B cell (primary cell): ENCODE results near the gene XPO1. TPM values are rescaled to one million over a fixed set of nuclear protein-coding genes. Genes with fewer than 3 reads are reported as not detected.
"Not testable (repeated sequence)": the region's sequence is repeated elsewhere in the genome, so short reads cannot be mapped to it uniquely, and the experiment has no call there.

ENCODE experiments used
- ATAC-seq: fragments of 200-7000 bp; cut with Tn5 transposase; one replicate; pipeline ENCODE4 v1.10.0; 2021; ENCODE audit warnings: low read depth, mild to moderate bottlenecking, moderate number of reproducible peaks, moderate library complexity
- CTCF ChIA-PET: fragments of 350-600 bp; sonication (Branson Sonifier 250); formaldehyde crosslinking; loops from one replicate; lab custom pipeline; 2021; ENCODE audit warnings: antibody characterized with exemption, inconsistent platforms; lab: Charles Lee
- POLR2A ChIA-PET: fragments of 350-600 bp; sonication (Branson Sonifier 250); formaldehyde crosslinking; loops from one replicate; lab custom pipeline; 2021; ENCODE audit warnings: antibody characterized with exemption; lab: Charles Lee
- DNase-seq: peaks from one replicate; pipeline ENCODE4 v3.0.0; 2013
- H2AFZ ChIP-seq: 2 replicates; pipeline ENCODE4 v1.6.1; 2012; ENCODE audit warnings: mild to moderate bottlenecking, low read depth, low read length; ENCODE audit not compliant: insufficient read depth, poor library complexity, severe bottlenecking
- H3K27ac ChIP-seq, 2 donors: 1 replicate in 1 of 2; 2 replicates in 1 of 2; pipeline ENCODE4 v1.5.1; 2012 to 2013; ENCODE audit warnings: low read length in 2 of 2, mild to moderate bottlenecking in 2 of 2, moderate library complexity in 1 of 2
- H3K27me3 ChIP-seq, 4 experiments: fragments of 200-600 bp in 1 of 4; sonication (generic) in 1 of 4; replicated peaks in 1 of 4; 1 replicate in 2 of 4; 2 replicates in 2 of 4; pipeline versions ENCODE4 v1.6.1 to v1.7.0; 2013 to 2016; ENCODE audit warnings: low read length in 3 of 4, mild to moderate bottlenecking in 2 of 4, mixed read lengths in 1 of 4, moderate library complexity in 1 of 4; ENCODE audit not compliant: insufficient read depth in 4 of 4, control insufficient read depth in 3 of 4; ENCODE audit errors: control extremely low read depth in 1 of 4
- H3K36me3 ChIP-seq, 2 experiments: replicated peaks in 1 of 2; 1 replicate in 1 of 2; 2 replicates in 1 of 2; pipeline versions ENCODE4 v1.6.1 to v1.7.1; 2013; ENCODE audit warnings: low read length in 1 of 2; ENCODE audit not compliant: insufficient read depth in 2 of 2, control insufficient read depth in 1 of 2; ENCODE audit errors: control extremely low read depth in 1 of 2, extremely low read depth in 1 of 2
- H3K4me1 ChIP-seq, 2 donors: fragments of 200-600 bp in 1 of 2; sonication (generic) in 1 of 2; 1 replicate in 1 of 2; 2 replicates in 1 of 2; pipeline versions ENCODE4 v1.5.1 to v1.6.1; 2013 to 2017; ENCODE audit warnings: low read length in 2 of 2; ENCODE audit not compliant: control insufficient read depth in 2 of 2, insufficient read depth in 2 of 2
- H3K4me2 ChIP-seq: replicated peaks from 2 replicates; pipeline ENCODE3; 2012; ENCODE audit warnings: mild to moderate bottlenecking, low read depth, low read length; ENCODE audit not compliant: poor library complexity, severe bottlenecking
- H3K4me3 ChIP-seq, 5 experiments: fragments of 200-600 bp in 1 of 5; sonication (generic) in 1 of 5; 1 replicate in 3 of 5; 2 replicates in 2 of 5; pipeline versions ENCODE4 v1.5.1 to v1.7.0; 2011 to 2016; ENCODE audit warnings: low read length in 4 of 5, mild to moderate bottlenecking in 4 of 5, low read depth in 2 of 5, control low read depth in 1 of 5, moderate library complexity in 1 of 5; ENCODE audit not compliant: insufficient read depth in 1 of 5; ENCODE audit errors: control extremely low read depth in 1 of 5, extremely low read depth in 1 of 5
- H3K79me2 ChIP-seq: fragments of 200-600 bp; sonication (generic); one replicate; pipeline ENCODE4 v1.6.0; 2016; ENCODE audit warnings: low read length; ENCODE audit not compliant: control insufficient read depth, insufficient read depth
- H3K9ac ChIP-seq: fragments of 200-600 bp; sonication (generic); 2 replicates; pipeline ENCODE4 v1.6.1; 2017; ENCODE audit warnings: mild to moderate bottlenecking, low read length, moderate library complexity
- H3K9me3 ChIP-seq, 3 donors: one replicate each; pipeline versions ENCODE4 v1.6.1 to v1.7.1; 2013; ENCODE audit warnings: low read length in 2 of 3; ENCODE audit not compliant: control insufficient read depth in 2 of 3, insufficient read depth in 1 of 3; ENCODE audit errors: control extremely low read depth in 1 of 3
- H4K20me1 ChIP-seq: 2 replicates; pipeline ENCODE4 v1.6.0; 2012; ENCODE audit warnings: mild to moderate bottlenecking, low read length; ENCODE audit not compliant: insufficient read depth, control insufficient read depth, poor library complexity, severe bottlenecking
- H3K27ac Mint-ChIP-seq: one replicate; pipeline ENCODE4 v1.8.0; 2021; ENCODE audit warnings: mixed read lengths
- H3K27me3 Mint-ChIP-seq: one replicate; pipeline ENCODE4 v1.8.0; 2021; ENCODE audit warnings: mixed read lengths
- H3K4me1 Mint-ChIP-seq: one replicate; pipeline ENCODE4 v1.8.0; 2021; ENCODE audit warnings: mixed read lengths
- H3K4me3 Mint-ChIP-seq: one replicate; pipeline ENCODE4 v1.8.0; 2021; ENCODE audit warnings: mixed read lengths
- H3K9me3 Mint-ChIP-seq: one replicate; pipeline ENCODE4 v1.8.0; 2022; ENCODE audit warnings: mixed read lengths; ENCODE audit not compliant: insufficient read depth
- EZH2 ChIP-seq: IDR thresholded peaks from 2 replicates; pipeline ENCODE4 v1.6.1; 2012; ENCODE audit warnings: borderline replicate concordance, low read depth, mild to moderate bottlenecking, moderate library complexity, low read length; ENCODE audit not compliant: insufficient read depth, poor library complexity, severe bottlenecking
- WGBS: methylation state at CpG from one replicate; pipeline ENCODE4 v1.1.5; 2013; ENCODE audit warnings: missing lambda C conversion rate; ENCODE audit not compliant: insufficient coverage; 5-methylcytosine and 5-hydroxymethylcytosine counted together
- intact Hi-C: fragments of 100-400 bp; cut with micrococcal nuclease; formaldehyde crosslinking; loops from one replicate; pipeline ENCODE4 v1.10.0; 2022
- polyA plus RNA-seq: library from polyadenylated mRNA; depleted of rRNA; stranded (reverse); fragments of >200 nt; gene quantifications from 2 replicates; pipeline ENCODE4 v1.2.3, GENCODE V29; 2012
- total RNA-seq, 2 donors: library from RNA; stranded (reverse); fragments of 120-200 nt in 1 of 2; gene quantifications; 1 replicate in 1 of 2; 2 replicates in 1 of 2; pipeline versions ENCODE4 v1.2.3 to v1.2.4, GENCODE V29; 2013 to 2022
- TF ChIP-seq, protein P1 (sequence below): fragments of 200-600 bp; IDR thresholded peaks from one replicate; pipeline ENCODE4 v1.8.0; 2022; ENCODE audit warnings: antibody characterized with exemption, mild to moderate bottlenecking

Gene XPO1
- total and polyA plus RNA-seq, 2 donors (not counting 1 experiment from before 2014, with no cell fraction given): 43.8 to 208 TPM

DNA sequence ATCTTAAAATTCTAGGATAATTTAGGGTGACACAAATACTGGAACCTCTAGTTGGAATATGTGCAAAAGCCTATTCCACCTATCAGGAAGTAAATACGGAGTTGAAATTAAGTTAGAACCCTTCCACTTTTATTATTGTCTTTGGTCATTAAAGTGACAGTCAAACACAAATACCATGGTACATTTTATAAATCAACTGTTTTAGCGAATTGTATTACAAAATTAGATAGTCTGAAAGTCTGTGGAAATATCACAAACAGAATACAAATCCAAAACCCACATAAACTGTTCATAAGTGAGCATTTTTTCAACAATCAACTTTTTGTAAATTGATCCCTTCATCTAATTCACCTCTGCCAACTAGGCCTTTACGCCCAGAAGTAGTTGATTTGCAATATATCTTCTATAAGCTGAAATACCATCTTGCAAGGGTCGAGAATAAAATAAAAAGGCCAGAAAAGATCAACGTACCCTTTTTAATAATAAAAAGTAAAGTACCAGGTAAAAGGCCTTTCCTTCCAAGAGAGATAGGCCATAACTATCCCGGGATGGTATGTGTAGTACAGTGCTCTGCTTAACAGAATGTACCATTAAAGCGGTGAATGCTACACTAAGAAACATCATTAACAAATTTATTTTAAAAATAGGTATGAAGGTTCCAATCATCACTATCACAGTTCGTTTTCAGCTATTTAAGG, 68.6 kb downstream of the XPO1 start:
- Mint-ChIP-seq H3K4me1 (peaks cover 40% of the 10 kb centered on the region), H3K27ac (peak overlapping the region; percentile 96), H3K4me3 (peak overlapping the region; percentile 93), H3K27me3 (no peaks in the 10 kb centered on the region), H3K9me3 (no peaks in the 10 kb centered on the region)
- Histone ChIP-seq H3K27ac (peak overlapping the region; percentile 87 to 89), H2AFZ (peak overlapping the region; percentile 63), H3K4me3 (peak overlapping the region; percentile 69 to 88 (median 79)), H3K4me1 (peaks cover 31 to 34% of the 10 kb centered on the region in 2 donors), H3K4me2 (peak overlapping the region; percentile 93), H3K9ac (peak overlapping the region; percentile 85), H3K27me3 (no peaks in the 10 kb centered on the region), H3K36me3 (peaks cover 0 to 2% of the 10 kb centered on the region in 2 experiments), H4K20me1 (peaks cover 25% of the 10 kb centered on the region), H3K79me2 (peaks cover 56% of the 10 kb centered on the region), H3K9me3 (no peaks in the 10 kb centered on the region)
- POLR2A ChIA-PET: interaction anchor here (1.0 to 1.6 kb wide), 3 partner anchors 20 to 69 kb away, joined by 3 to 8 read pairs (median 3); partner anchors contain the start of gene XPO1
- no CpG with 5 or more reads among the region's 8 CpGs for WGBS
- ATAC-seq (no peak), DNase-seq (no peak)
- no peak for TF ChIP-seq EZH2
- TF ChIP-seq, protein P1, sequence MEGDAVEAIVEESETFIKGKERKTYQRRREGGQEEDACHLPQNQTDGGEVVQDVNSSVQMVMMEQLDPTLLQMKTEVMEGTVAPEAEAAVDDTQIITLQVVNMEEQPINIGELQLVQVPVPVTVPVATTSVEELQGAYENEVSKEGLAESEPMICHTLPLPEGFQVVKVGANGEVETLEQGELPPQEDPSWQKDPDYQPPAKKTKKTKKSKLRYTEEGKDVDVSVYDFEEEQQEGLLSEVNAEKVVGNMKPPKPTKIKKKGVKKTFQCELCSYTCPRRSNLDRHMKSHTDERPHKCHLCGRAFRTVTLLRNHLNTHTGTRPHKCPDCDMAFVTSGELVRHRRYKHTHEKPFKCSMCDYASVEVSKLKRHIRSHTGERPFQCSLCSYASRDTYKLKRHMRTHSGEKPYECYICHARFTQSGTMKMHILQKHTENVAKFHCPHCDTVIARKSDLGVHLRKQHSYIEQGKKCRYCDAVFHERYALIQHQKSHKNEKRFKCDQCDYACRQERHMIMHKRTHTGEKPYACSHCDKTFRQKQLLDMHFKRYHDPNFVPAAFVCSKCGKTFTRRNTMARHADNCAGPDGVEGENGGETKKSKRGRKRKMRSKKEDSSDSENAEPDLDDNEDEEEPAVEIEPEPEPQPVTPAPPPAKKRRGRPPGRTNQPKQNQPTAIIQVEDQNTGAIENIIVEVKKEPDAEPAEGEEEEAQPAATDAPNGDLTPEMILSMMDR: no peak
- intact Hi-C loops: loop anchor here (2.0 to 5.0 kb wide), 4 partner anchors 27 to 587 kb away; partner anchors contain the start of gene REL
- CTCF ChIA-PET: interaction anchor here (0.8 to 4.0 kb wide), 3 partner anchors 9 to 43 kb away, joined by 3 to 30 read pairs (median 4); no protein-coding TSS in a partner anchor

DNA sequence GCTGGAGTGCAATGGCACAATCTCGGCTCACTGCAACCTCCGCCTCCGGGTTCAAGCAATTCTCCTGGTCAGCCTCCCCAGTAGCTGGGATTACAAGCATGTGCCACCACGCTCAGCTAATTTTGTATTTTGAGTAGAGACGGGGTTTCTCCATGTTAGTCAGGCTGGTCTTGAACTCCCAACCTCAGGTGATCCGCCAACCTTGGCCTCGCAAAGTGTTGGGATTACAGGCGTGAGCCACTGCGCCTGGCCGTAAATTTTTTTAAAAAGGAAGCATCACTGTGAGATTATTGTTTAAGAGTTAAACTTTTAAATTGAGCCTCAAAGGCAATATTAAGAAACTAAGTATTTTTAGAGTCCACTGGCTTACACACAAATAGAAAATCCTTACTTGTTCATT, 69.9 kb downstream of the XPO1 start:
- H3K4me3 ChIP-seq, H3K27ac ChIP-seq, H3K9ac ChIP-seq, H3K27ac Mint-ChIP-seq, H3K36me3 ChIP-seq, H3K9me3 Mint-ChIP-seq, DNase-seq, H3K27me3 ChIP-seq, H2AFZ ChIP-seq, H3K9me3 ChIP-seq, H3K4me2 ChIP-seq, H3K27me3 Mint-ChIP-seq, intact Hi-C loops, ATAC-seq: not testable (repeated sequence)
- ChIA-PET POLR2A (interaction anchor here (0.6 kb wide), 1 partner anchor 30 kb away, joined by 3 read pairs; no protein-coding TSS in a partner anchor), CTCF (interaction anchor here (0.9 to 4.0 kb wide), 3 partner anchors 11 to 42 kb away, joined by 3 to 30 read pairs (median 3); no protein-coding TSS in a partner anchor)
- Mint-ChIP-seq H3K4me1 (peaks cover 51% of the 10 kb centered on the region), H3K4me3 (peak overlapping the region; percentile 93)
- H3K79me2 ChIP-seq: peaks cover 70% of the 10 kb centered on the region
- peaks cover 44 to 46% of the 10 kb centered on the region in 2 donors for H3K4me1 ChIP-seq
- WGBS: 97% methylated on average over 5 of the region's 10 CpGs
- H4K20me1 ChIP-seq: peaks cover 32% of the 10 kb centered on the region
